Measurements from ENCODE around the gene MACF1.
"Not testable (repeated sequence)": the region's sequence is repeated elsewhere in the genome, so short reads cannot be mapped to it uniquely, and the experiment has no call there.

MACF1 gene

DNA sequence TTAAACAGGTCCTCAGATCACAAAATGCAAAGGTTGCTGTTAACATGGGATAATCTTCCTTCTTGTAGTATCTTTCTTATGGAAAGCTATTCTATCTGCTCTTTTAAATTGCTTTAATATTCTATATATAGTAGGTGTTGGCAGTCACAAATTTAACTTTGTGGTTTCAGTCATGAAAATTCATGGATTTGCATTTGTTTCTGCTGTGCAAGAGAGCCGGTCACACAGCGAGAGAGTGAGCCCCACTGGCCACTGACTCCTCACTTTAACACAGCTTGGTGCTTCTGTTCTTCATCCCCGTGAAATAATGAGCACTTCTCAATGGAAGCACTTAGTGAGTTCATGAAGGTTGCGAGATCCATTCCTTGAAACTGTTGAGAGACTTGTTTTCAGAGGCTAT lies 268.8 kb downstream of the MACF1 start:
- FAIRE-seq = no peak

DNA sequence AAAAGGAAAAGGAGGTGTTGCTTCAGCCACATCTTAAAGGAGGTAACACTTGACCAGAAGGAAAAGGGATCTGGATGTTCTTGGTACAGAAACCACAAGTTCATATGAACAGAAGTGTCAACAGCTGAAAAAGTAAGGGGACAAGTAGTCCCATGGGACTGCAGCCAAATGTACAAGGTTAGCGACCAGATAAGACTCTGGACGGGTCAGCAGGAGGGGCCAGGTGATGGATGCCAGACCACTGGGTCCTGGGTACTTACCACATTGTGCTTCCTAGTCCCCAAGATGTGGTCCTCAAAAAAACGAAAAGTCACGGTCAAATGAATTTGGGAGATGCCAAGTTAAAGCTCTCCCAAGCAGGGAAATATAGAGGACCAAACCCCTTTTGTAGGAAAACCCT lies 270.3 kb downstream of the MACF1 start:
- FAIRE-seq = no peak

DNA sequence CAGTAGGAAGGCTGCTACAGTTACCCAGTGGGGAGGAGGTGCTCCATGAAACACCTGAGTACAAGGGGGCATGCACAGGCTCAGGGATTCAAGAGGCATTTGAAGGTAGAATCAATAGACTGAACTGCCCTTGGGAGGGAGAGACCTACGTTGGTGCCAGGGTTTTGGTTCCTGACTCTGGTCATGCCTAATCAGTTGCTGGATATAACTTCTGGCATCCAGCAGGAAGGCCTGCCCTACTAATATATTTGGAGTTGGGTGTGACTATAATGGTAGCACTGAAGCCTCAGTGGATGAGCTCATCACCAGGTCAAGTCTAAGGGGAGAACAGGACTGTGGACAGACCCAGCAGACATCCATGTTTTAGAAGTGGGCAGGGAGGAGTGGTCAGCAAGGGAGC lies 271.1 kb downstream of the MACF1 start:
- not testable (repeated sequence) for FAIRE-seq

DNA sequence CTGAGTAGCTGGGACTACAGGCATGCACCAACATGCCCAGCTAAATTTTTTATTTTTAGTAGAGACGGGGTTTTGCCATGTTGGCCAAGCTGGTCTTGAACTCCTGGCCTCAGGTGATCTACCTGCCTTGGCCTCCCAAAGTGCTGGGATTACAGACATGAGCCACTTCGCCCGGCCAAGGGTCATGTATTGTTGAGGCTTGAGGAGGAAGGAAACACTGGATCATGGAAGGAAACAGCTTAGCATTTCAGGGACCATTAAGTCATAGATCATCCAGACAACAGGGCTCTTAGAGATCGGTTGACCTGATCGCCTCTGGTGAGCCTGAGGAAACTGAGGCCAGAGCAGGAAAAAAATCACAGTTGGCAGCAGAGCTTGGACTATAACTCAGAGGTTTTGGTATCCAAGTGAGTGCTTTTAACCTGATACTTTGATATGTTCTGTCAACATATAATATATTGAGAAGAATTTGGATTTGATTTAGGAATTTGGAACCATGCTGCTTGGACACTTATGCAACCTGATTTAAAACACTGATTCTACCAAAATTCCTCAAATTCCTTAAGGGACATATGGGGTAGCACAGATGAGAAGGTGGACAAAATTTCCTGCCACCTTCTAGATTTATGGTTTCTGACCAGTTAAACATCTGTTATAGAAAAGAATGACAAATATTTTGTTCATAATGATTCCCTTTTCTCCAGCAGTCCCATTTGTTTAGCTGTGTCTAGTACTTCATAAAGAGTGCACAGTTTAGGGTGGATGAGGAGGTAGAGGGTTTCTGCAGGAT lies 273.8 kb downstream of the MACF1 start:
- no peak for FAIRE-seq

DNA sequence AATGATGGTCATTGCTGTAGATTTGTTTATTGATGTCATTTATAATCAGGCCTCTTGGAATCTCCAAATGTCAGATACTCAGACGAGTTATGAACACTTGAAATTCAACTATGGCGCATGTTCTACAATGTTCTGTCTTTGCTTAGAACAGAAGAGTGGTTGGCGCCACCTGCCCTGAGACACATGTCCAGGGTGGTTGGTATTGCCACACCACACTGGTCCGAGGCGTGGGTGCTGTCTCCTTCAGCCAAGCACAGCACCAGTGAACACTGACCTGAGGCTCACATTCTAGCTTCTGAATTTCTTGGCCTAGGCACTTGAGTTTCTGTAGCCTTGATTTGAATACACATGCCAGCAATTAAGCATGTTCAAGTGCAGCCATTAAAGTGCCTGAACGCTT lies 276.8 kb downstream of the MACF1 start:
- FAIRE-seq = no peak

DNA sequence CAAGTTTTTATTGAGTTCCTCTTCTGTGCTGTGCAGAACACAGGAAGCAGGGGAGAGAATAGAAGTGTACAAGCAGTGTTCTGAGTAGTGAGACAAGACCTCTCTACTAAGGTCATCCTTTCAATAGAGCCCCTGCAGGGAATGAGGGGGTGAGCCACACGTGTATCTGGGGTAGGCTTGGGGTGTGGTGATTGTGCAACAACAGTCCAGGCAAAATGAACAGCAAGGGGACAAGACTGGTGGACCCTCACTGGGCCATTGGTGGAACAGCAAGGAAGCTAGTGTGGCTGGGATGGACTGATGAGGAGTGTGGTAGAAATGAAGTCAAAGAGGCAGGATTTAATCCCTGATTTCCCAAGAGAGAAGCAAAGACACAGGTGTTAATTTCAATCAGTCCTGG lies 278.8 kb downstream of the MACF1 start:
- FAIRE-seq = no peak

DNA sequence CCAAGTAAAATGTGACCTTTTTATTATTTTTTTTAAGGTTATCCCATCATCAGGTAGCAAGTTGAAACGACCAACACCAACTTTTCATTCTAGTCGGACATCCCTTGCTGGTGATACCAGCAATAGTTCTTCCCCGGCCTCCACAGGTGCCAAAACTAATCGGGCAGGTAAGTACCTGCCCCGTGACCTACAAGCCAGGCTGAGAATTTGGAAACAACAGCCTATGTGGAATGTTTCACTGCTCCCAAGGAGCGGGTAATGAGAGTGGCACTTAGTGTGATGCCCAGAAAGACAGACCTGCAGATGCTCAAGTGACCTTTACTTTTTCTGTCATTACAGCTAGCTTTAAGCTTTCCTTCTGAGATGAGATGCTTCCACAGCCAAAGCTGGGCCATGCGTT lies 280.1 kb downstream of the MACF1 start:
- no peak for FAIRE-seq

DNA sequence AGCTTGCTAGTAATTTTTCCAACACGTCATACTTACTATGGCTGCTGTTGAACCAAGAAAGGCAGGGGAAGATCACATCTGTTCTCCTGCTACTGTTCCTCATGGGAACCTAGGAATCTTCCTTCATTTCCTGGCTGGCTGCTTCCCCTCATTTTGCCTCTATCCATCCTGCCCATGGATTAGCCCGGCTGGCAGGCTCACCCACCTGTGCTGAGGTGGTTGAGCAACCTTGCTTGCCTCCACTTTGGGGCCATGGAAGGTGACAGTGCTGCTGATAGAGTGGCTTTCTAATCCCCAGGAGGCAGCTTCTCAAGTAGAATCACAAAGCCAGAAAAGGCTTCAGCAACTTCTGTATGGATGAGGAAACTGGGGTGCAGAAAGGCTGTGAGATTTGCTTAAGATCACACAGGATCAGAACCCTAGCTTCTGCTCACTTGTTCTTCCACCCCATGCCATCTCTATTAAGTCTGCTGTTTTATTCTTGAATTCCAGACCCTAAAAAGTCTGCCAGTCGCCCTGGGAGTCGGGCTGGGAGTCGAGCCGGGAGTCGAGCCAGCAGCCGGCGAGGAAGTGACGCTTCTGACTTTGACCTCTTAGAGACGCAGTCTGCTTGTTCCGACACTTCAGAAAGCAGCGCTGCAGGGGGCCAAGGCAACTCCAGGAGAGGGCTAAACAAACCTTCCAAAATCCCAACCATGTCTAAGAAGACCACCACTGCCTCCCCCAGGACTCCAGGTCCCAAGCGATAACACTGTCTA lies 280.7 kb downstream of the MACF1 start:
- FAIRE-seq = no peak

DNA sequence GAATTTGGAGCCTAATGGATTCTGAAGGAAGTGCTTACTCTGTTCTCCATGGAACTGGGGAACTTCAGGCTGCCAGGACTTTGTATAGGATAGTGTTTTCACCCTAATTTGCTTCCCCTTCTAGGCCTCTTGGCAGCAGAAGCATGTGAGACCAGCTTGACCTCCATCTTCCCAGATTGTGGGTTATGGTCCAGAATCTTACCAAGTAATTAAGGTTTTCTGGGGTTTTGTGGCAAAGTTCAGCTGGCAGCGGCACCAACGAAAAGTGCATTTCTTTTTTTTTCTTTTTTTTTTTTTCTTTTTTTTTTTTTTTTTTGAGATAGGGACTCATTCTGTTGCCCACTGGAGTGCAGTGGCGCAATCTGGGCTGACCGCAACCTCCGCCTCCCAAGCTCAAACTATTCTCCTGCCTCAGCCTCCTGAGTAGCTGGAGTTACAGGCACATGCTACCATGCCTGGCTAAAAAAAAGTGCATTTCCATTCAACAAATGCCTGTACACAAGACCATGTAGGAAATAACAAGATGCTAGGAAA lies 283.6 kb downstream of the MACF1 start:
- FAIRE-seq = no peak

DNA sequence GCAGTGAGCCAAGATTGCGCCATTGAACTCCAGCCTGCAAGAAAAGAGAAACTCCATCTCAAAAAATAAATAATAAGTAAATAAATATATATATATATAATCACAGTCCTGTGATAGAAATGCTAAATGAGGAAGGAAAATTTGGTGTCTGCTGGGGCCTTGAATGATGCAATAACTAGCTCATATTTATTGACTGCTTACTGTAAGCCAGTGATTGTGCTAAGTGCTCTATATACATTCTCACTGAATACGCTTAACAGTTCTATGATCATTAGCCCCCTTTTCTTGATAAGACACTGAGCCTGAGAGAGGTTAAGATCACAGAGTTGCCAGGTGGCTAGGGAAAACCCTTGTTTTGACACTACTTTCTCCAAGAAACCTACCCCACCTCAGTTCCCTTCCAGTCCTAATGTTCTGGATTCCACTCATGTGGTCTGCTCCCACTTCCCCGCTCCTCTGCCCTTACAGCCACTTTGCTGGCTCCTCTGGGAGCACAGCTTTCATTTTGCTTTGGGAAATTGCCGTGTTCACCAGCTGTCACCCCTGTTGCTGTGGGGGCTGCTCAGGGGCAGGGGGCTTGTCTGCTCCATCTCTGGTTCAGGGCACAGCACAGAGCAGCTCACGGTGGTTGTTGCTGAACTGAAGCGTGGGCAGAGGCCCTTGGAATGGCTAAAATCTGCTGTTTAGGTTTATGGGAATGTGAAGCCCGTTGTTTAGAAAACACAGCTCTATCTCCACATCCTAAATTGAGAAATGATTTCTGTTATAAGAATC lies 284.5 kb downstream of the MACF1 start:
- no peak for FAIRE-seq

DNA sequence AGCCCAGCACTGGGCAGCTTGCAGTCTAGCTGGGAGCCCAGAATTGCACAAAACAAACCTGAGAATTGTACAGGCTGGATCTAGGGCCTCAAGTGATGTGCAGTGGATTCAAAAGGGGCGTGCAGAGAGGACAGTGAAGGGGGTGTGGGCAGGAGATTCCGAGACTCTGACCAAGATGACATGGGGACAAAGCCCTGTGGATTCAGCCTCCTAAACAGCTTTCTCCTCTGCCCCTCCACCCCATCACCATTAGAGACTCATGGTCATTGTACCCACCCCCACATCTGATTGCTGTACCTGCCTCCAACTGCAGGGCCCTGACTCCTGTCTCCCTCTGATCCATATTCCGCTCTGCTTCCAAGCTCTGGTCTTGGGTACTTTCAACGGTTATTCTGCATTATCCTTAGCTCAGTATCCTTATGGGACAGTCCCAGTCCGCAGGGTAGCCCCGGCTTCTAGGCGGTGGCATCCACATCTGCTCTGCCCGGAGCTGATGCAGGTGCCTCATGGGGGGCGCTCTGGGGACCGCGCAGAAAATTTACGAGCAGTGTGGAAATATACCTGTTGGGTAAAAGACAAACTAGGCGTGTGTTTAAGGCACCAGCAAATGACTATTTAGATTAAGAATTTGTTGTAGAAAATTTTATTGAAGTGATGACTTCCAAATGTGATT lies 285.2 kb downstream of the MACF1 start:
- FAIRE-seq = no peak

DNA sequence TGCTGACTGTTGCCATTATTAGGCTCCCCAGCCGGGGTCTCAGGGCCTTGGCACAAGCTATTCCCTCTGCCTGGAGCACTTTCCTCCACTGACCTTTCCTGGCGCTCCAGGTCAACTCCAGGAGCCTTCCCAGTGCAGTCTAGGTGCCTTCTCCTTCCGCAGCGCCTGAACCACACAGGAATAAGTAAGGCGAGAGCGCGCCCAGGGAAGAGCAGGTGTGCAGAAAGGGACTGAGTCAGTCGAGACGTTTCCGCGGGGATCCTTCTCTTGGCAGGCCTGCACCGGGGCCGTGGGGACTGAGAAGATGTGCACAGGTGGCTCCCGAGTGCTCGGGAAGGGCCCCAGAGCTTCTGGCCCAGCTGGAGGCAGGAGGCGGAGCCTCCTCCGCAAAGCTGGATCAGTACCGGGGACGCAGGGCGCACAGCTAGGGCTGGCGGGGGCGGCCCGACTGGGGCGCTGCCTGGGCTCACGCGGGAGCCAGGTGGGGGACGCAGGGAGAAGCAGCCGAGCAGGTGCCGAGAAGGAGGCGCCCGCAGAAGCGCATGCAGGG lies 286.2 kb downstream of the MACF1 start:
- FAIRE-seq = no peak

DNA sequence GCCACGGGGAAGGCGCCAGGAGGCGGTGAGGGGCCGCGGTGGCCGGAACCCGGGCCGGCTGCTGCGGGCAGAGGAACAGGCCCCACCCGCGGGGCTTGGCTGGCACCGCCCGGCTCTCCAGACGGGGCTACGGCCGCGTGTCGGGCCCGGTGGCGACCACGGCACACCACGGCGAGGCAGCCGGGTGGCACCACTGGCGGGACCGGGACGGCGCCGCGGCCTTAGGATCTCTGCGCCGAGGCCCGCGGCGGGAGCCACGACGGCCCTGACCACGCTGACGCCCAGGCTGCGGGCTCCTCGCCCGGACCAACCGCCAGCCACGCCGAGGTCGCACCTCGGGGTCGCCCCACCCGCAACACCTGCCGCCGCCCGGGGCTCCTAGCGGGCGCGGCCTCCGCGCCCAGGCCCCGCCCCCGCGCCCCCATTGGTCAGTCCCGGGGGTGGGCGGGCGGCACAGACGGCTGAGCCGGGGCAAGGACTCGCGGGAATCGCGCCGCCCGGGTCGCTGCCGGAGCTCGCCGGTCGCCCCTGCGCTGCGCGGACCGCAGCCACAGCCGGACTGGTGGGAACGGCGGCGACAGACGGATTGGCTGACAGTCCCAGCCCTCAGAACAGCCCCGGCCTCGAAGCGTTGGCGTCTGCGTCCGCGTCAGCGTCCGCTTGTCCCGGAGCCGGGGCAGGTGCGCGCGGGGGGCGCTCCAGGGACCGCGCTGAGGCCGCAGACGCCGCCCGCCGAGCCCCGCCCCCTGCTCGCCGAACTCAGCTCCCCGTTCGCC lies 286.8 kb downstream of the MACF1 start, which contains the start of gene BMP8A:
BMP8A (plus strand) TSS at position 491 of the 776 bp plus-strand sequence. CDS start 356 bp downstream, outside the sequence.
- no peak for FAIRE-seq

DNA sequence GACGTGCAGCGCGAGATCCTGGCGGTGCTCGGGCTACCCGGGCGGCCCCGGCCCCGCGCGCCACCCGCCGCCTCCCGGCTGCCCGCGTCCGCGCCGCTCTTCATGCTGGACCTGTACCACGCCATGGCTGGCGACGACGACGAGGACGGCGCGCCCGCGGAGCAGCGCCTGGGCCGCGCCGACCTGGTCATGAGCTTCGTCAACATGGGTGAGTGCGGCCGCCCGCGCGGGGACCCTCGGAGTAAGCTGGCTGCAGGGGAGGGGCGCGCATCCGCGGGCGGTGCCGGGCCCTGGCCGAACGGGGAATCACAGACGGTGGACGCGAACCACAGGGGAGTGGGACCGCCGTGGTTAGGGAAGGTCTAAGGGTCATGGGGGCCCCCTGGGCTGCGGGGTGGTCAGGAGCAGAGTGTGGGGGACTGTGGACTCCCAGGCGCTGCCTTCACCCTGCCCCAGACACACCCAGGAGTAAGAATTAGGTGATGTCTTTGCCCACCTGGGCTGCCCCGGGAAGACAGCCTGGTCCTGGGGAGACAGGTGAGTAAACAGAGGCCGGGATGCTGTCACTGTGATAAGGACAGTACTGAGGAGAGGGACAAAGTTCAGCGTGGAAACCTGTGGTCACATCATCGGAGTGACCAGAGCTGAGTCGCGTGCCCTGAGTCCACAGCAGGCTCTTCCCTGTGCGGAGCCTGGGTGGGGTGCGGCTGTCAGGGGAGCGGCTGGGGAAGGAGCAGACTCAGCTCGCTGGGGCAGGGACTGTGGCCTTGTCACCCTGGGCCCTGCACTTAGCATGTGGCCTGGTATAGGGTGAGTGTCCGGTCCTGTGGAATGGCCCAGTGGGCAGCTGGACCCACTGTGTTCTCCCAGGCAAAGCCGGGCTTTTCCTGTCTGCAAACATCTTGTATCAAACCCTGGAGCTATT lies 287.9 kb downstream of the MACF1 start:
- not testable (repeated sequence) for FAIRE-seq

DNA sequence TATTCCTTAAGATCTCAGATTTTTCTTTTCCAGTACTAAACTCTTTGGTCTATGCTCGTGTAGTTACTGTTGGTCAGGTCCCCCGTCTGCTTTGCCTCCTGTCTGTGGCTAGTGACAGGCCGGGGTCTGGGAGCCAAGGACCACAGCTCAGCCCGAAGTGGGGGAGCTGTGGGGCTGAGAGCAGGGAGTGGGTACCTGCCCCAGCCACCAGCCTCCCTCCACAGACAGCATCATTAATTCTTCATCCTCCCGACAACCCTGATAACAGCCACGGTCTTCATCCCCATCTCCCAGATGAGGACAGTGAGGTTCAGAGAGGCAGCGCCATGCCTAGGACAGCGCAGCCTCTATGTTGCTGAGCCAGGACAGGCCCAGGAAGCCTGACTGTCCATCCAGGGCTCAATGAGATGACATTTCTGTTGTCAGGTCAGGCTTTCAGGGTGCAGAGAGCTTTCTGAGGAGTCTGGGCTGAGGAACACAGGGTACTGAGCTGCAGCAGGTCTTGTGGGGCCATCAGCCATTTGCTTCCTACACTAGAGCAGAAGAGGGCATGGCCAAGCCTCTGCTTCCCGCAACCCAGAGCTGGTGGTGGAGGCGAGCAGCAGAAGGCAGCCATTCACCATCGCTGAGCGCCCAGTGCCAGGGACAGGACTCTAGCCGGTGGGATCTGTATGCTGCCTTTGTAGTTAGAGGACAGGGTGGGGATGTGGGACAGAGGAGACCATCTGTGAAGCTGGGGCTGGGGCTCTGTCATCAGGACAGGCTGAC lies 288.7 kb downstream of the MACF1 start:
- not testable (repeated sequence) for FAIRE-seq

DNA sequence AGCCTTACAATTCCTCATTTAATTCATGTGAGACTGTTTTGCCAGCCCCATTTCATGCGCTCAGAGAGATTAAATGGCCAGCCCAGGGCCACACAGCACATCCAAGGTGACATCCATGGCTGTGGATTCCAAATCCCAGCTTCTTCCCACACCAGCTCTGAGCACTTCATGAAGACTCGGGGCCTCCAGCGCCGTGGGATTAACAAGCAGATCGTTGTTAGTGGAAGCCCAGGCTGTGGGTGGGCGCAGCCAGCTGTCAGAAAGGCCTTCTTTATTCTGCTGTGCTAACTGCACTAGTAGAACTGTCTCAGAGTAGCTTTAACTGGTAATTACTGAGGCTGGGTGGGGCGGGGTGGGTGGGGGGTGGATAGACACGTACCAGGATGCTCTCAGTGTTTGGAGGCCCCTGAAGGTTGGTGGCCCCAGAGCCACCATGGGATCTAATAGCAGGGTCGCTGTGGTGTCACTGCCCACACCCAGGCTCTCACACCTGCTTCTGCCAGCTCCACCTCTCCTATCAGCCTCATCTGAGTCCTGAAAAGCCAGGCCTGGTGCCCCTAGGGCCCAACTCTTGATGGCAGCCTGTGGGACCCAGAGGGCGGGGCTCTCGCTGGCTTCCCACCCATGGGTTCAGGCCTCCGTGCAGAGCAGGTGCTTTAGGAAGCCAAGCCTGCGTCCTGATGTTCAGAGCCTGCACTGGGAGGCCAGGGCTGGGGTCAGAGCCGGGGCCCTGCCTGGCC lies 290.3 kb downstream of the MACF1 start:
- no peak for FAIRE-seq

DNA sequence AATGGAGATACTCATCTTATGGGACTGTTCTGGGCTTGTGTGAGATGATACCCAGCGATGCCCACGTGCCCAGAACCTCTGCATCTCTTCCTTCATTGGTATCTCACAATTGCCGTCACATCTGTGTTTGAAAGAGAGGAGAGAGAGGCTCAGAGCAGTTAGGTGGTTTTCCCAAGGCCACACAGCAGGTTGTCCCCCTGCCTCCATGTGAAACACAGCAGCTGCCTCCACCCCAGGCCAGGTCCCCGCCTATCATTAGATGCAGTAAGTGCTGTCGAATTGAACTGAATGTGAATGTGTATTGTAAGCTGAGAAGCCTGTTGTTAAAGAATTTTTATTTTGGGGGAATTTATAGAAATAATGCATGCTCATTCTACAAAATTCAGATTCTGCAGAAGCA lies 292.0 kb downstream of the MACF1 start:
- FAIRE-seq = not testable (repeated sequence)

DNA sequence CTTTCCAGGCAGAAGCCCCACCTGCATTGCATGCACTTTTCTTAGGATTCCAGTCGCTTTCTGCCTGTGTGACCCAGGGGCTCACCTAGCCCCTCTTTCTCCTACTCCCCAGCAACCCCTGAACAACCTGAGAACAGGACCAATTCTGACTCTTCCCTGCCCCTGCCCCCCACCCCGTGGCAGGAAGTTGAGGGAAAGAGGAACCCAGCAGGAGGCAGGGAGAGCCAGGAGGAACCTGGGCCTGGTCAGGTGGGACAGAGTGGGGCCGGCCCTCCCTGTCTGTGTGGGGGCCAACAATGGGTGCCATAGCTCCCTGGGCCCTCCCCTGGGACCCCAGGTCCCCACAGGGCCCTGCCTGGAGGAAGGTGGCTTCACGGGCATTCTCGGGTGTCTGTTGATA lies 293.1 kb downstream of the MACF1 start:
- FAIRE-seq = no peak

Data from colon (tissue), 2 donors.